Fibroblast of lung (primary cell): ENCODE data around the gene CRHR1. TPM values are rescaled to one million over a fixed set of nuclear protein-coding genes. Genes with fewer than 3 reads are reported as not detected.

Experiments
- DNase-seq, 2 donors: peaks; one replicate each; pipeline versions ENCODE4 v3.0.0 to v3.0.0-alpha.2; 2010; ENCODE audit warnings: low read depth in 2 of 2
- H2AFZ ChIP-seq: 2 replicates; pipeline ENCODE4 v1.5.1; 2012; ENCODE audit warnings: low read length, control low read depth, inconsistent platforms
- H3K27ac ChIP-seq: 2 replicates; pipeline ENCODE4 v1.5.1; 2011; ENCODE audit warnings: low read length, control low read depth; ENCODE audit not compliant: insufficient read depth
- H3K27me3 ChIP-seq: 2 replicates; pipeline ENCODE4 v1.5.1; 2011; ENCODE audit warnings: mild to moderate bottlenecking, low read length; ENCODE audit not compliant: control insufficient read depth, insufficient read depth
- H3K36me3 ChIP-seq: 2 replicates; pipeline ENCODE4 v1.5.1; 2011; ENCODE audit warnings: low read length; ENCODE audit not compliant: control insufficient read depth, insufficient read depth
- H3K4me1 ChIP-seq: 2 replicates; pipeline ENCODE4 v1.5.1; 2011; ENCODE audit warnings: low read length; ENCODE audit not compliant: control insufficient read depth, insufficient read depth; ENCODE audit errors: extremely low read depth
- H3K4me2 ChIP-seq: 2 replicates; pipeline ENCODE4 v1.5.1; 2011; ENCODE audit warnings: low read length, control low read depth; ENCODE audit not compliant: insufficient read depth; ENCODE audit errors: extremely low read depth
- H3K4me3 ChIP-seq, 4 experiments: fragments of 200-600 bp in 1 of 4; sonication (generic) in 1 of 4; replicated peaks in 1 of 4; 2 replicates each; pipeline ENCODE4 v1.5.1; 2011 to 2016; ENCODE audit warnings: low read length in 4 of 4, low read depth in 3 of 4, mild to moderate bottlenecking in 3 of 4, control low read depth in 2 of 4, inconsistent platforms in 1 of 4, mixed read lengths in 1 of 4; ENCODE audit not compliant: insufficient read depth in 1 of 4; ENCODE audit errors: control extremely low read depth in 1 of 4
- H3K79me2 ChIP-seq: 2 replicates; pipeline ENCODE4 v1.5.1; 2012; ENCODE audit warnings: mild to moderate bottlenecking, low read length, inconsistent platforms; ENCODE audit not compliant: control insufficient read depth, insufficient read depth
- H3K9ac ChIP-seq: 2 replicates; pipeline ENCODE4 v1.5.1; 2011; ENCODE audit warnings: mild to moderate bottlenecking, low read length, control low read depth; ENCODE audit not compliant: insufficient read depth
- H3K9me3 ChIP-seq: 2 replicates; pipeline ENCODE4 v1.5.1; 2012; ENCODE audit warnings: low read depth, low read length; ENCODE audit not compliant: control insufficient read depth, insufficient read depth
- H4K20me1 ChIP-seq: 2 replicates; pipeline ENCODE4 v1.5.1; 2011; ENCODE audit warnings: low read length; ENCODE audit not compliant: control insufficient read depth, insufficient read depth; ENCODE audit errors: extremely low read depth
- CTCF ChIP-seq, 2 donors: IDR thresholded peaks in 1 of 2; conservative IDR thresholded peaks in 1 of 2; 1 replicate in 1 of 2; 2 replicates in 1 of 2; pipeline ENCODE4 v1.5.1; 2011 to 2012; ENCODE audit warnings: low read length in 2 of 2, control low read depth in 1 of 2, inconsistent platforms in 1 of 2, low read depth in 1 of 2, mild to moderate bottlenecking in 1 of 2
- EZH2 ChIP-seq: IDR thresholded peaks from 2 replicates; pipeline ENCODE4 v1.5.1; 2012; ENCODE audit warnings: low read length, control low read depth, mild to moderate bottlenecking; ENCODE audit errors: missing control alignments
- polyA plus RNA-seq, 2 donors: library from polyadenylated mRNA; depleted of rRNA in 1 of 2; stranded (reverse) in 1 of 2; unstranded in 1 of 2; fragments of >200 nt; gene quantifications; 2 replicates each; pipeline ENCODE4 v1.2.1, GENCODE V29; 2011 to 2012; ENCODE audit warnings: missing spikeins in 1 of 2
- total RNA-seq: library from RNA; depleted of rRNA; stranded (reverse); fragments of >200 nt; gene quantifications from 2 replicates; pipeline ENCODE4 v1.2.1, GENCODE V29; 2014

CRHR1 gene
- total and polyA plus RNA-seq, 2 donors (not counting 1 experiment from before 2014, with no cell fraction given) = not detected

- H3K9me3 ChIP-seq = no peaks in the 10 kb centered on the region
- no peak overlapping the region for H3K4me2 ChIP-seq
- H3K4me1 ChIP-seq = no peaks in the 10 kb centered on the region
- no peak for TF ChIP-seq CTCF (conservative IDR thresholded peaks at IDR 0.05 in 1 of 2, IDR thresholded peaks at IDR 0.05 in 1 of 2; ENCODE audit: low read depth in 1 of 2, low read length in 2 of 2)
- no peak for TF ChIP-seq EZH2
- H3K36me3 ChIP-seq = no peaks in the 10 kb centered on the region
- no peak overlapping the region for H2AFZ ChIP-seq
- H3K4me3 ChIP-seq = no peak overlapping the region
- H4K20me1 ChIP-seq = no peaks in the 10 kb centered on the region
- DNase-seq = no peak
- H3K9ac ChIP-seq = no peak overlapping the region
- peaks cover 4% of the 10 kb centered on the region for H3K27me3 ChIP-seq
- H3K79me2 ChIP-seq = no peaks in the 10 kb centered on the region
- H3K27ac ChIP-seq = no peak overlapping the region
Observed at GRCh38 chr17:45868276-45868675, 84.2 kb downstream of the CRHR1 start.

DNA sequence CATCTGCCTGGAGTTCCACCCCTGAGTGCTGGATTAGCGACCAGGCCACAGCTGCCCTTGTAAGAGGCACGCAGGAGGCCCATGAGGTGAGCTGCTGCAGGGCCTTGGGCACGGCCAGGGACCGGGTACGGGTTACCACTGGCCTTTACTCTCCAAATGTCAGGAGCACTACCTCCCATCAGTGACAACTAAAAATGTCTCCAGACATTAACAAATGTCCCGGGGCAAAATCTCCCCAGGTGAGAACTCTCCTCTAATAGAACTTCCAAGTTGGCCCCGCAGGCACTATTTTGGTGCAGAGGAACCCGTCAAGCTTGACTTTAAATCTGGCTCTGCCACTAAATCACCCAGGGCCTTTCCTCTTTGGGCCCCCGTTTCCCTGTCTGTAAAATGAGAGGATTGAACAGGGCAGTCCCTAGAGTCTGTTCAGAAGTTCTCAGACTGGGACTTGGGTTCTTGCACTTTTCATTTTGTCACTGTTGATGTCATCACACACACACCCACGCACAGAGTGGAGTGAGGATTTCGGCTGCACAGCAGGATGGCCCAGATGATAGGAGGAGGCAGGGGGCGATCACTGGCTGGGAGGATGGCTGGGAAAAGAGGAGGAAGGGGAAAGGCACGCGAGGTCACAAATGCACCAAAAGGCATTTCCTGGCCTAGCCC, 85.7 kb downstream of the CRHR1 start:
- H3K4me2 ChIP-seq = no peak overlapping the region
- H3K4me3 ChIP-seq = no peak overlapping the region
- no peaks in the 10 kb centered on the region for H3K79me2 ChIP-seq
- peaks cover 4% of the 10 kb centered on the region for H3K27me3 ChIP-seq
- TF ChIP-seq CTCF (conservative IDR thresholded peaks at IDR 0.05 in 1 of 2, IDR thresholded peaks at IDR 0.05 in 1 of 2; ENCODE audit: low read depth in 1 of 2, low read length in 2 of 2) = no peak
- TF ChIP-seq EZH2 = no peak
- no peak overlapping the region for H3K27ac ChIP-seq
- H3K9me3 ChIP-seq = no peaks in the 10 kb centered on the region
- no peaks in the 10 kb centered on the region for H3K4me1 ChIP-seq
- H3K36me3 ChIP-seq = no peaks in the 10 kb centered on the region
- no peak for DNase-seq
- H4K20me1 ChIP-seq = no peaks in the 10 kb centered on the region
- no peak overlapping the region for H3K9ac ChIP-seq
- no peak overlapping the region for H2AFZ ChIP-seq

DNA sequence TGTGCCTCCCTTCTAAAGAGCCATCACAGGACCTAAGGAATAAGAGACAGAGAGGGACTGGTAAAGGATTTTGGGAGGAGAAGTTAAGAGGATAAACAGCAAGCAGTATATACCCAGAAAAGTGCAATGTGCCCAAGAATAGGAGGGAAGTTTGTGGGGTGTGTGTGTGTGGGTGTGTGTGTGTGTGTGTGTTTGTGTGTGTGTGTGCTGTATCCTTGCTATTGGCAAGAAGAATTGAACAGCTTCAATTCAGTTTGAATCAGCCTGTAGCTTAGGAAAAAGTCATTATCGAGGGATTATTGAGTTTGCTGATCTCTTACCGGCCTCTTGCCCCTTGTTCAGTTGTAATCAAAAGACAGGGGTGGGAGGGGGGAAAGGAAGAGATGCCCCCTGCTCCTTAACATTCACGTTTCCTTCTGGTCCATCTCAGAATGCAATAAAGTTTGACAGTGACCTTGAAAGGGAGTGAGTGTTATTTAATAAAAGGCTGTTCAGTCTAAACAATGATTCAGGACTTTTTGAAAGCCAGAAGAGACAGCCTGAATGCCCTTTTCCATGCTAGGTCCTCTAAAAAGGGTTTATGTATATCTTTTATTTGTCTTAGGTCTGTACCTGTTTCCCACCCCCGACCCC, 86.3 kb downstream of the CRHR1 start:
- no peak overlapping the region for H3K9ac ChIP-seq
- H3K36me3 ChIP-seq = no peaks in the 10 kb centered on the region
- no peaks in the 10 kb centered on the region for H3K4me1 ChIP-seq
- H3K79me2 ChIP-seq = no peaks in the 10 kb centered on the region
- no peak overlapping the region for H3K4me3 ChIP-seq
- TF ChIP-seq CTCF (conservative IDR thresholded peaks at IDR 0.05 in 1 of 2, IDR thresholded peaks at IDR 0.05 in 1 of 2; ENCODE audit: low read depth in 1 of 2, low read length in 2 of 2) (no peak), EZH2 (no peak)
- DNase-seq = no peak
- no peaks in the 10 kb centered on the region for H4K20me1 ChIP-seq
- no peak overlapping the region for H3K4me2 ChIP-seq
- H2AFZ ChIP-seq = no peak overlapping the region
- H3K27ac ChIP-seq = no peak overlapping the region
- no peaks in the 10 kb centered on the region for H3K9me3 ChIP-seq
- no peaks in the 10 kb centered on the region for H3K27me3 ChIP-seq
